ENCODE results near the gene SFXN3. TPM values are rescaled to one million over a fixed set of nuclear protein-coding genes. Genes with fewer than 3 reads are reported as not detected.

SFXN3 gene
- total and polyA plus RNA-seq, 2 of the 13 experiments (the other 11 are each of a cell fraction or from before 2014, with no cell fraction given) = 16.8 to 71.5 TPM

DNA sequence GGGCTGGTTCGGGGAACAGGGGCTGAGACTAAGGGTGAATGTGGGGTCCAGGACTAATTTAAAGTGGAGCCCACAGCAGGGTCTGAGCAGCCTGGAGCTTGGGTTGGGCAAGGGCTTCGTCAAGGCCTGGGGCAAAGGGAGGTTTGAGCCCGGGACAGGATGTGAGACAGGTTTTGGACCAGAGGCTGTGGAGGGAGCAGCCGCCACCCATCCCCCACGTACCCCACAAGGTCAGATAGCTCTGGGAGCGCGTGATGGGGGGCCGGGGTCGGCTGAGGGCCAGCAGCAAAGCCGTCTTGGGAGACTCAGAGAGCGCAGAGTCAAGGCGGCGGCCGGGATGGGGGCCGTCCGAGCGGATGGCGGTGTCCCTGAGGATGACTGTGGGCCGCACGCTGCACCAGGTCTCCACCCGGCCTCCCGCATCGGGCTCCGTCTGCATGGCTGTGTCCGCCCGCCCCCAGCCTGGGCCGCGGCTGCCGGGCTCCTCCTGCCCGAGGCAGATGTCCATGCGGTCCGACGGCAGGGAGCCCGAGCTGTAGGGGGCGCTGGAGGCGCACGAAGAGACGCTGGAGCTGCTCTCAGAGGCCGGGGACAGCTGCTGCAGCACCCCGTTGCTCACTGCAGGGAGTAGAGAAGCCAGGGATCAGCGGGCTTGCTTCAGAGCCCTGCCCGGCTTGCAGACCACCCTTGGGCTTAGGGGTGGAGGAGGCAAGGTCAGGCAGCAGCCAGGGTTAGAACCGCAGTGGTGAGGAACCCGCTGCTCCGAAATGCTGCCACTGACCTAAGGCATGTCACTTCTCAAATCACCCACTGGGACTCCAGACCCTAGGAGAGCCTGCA, 12.2 kb upstream of the SFXN3 start (continued):
- TF ChIP-seq KLF9 (CRISPR knock-in tag; IDR thresholded peaks at IDR 0.05; ENCODE audit: low read depth) = no peak
- TF ChIP-seq DR1 (CRISPR knock-in tag; IDR thresholded peaks at IDR 0.05) = peak; percentile 16; the same call in 1 of the 2 replicates
- TF ChIP-seq ZNF232 (CRISPR knock-in tag; IDR thresholded peaks at IDR 0.05; ENCODE audit: borderline replicate concordance) = peak; percentile 31; the same call in 1 of the 2 replicates
- no peak for TF ChIP-seq ZNF460 (CRISPR knock-in tag; IDR thresholded peaks at IDR 0.05; ENCODE audit: borderline replicate concordance)
- 0 out of 2 replicates have a peak, but pooled peaks have one; percentile 35 for TF ChIP-seq SNAPC2 (CRISPR knock-in tag; IDR thresholded peaks at IDR 0.05)
- no peak for TF ChIP-seq ATM (IDR thresholded peaks at IDR 0.05; ENCODE audit: borderline replicate concordance)
- peak; percentile 24; the same call in 1 of the 2 replicates for TF ChIP-seq SRY (CRISPR knock-in tag; IDR thresholded peaks at IDR 0.05)
- peak; percentile 56 for TF ChIP-seq HDAC1 (CRISPR knock-in tag; IDR thresholded peaks at IDR 0.05)
- TF ChIP-seq KMT2B (CRISPR knock-in tag; IDR thresholded peaks at IDR 0.05) = no peak
- TF ChIP-seq RFX3 (CRISPR knock-in tag; IDR thresholded peaks at IDR 0.05) = no peak
- TF ChIP-seq ZNF747 (CRISPR knock-in tag; IDR thresholded peaks at IDR 0.05; ENCODE audit: borderline replicate concordance) = peak; percentile 32; the same call in 1 of the 2 replicates
- TF ChIP-seq ZKSCAN1 (IDR thresholded peaks at IDR 0.05; ENCODE audit: low read length) = no peak
- peak; percentile 76 for TF ChIP-seq BORCS8-MEF2B (CRISPR knock-in tag; IDR thresholded peaks at IDR 0.05)
- TF ChIP-seq NFE2 (CRISPR knock-in tag; IDR thresholded peaks at IDR 0.05) = no peak
- TF ChIP-seq, protein P1, sequence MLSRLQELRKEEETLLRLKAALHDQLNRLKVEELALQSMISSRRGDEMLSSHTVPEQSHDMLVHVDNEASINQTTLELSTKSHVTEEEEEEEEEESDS (CRISPR knock-in tag; IDR thresholded peaks at IDR 0.05; ENCODE audit: borderline replicate concordance) = no peak
- TF ChIP-seq, protein P2, sequence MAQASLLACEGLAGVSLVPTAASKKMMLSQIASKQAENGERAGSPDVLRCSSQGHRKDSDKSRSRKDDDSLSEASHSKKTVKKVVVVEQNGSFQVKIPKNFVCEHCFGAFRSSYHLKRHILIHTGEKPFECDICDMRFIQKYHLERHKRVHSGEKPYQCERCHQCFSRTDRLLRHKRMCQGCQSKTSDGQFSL (CRISPR knock-in tag; IDR thresholded peaks at IDR 0.05) = no peak
- TF ChIP-seq PLRG1 (conservative IDR thresholded peaks at IDR 0.05) = no peak
- TF ChIP-seq SIN3A (IDR thresholded peaks at IDR 0.05; ENCODE audit: borderline replicate concordance, low read depth, low read length) = no peak
- peak; percentile 36 for TF ChIP-seq IKZF4 (CRISPR knock-in tag; IDR thresholded peaks at IDR 0.05; ENCODE audit: borderline replicate concordance, low read depth, not compliant biosample characterization)
- no peak for TF ChIP-seq ZNF160 (CRISPR knock-in tag; IDR thresholded peaks at IDR 0.05)
- TF ChIP-seq U2AF1 (optimal IDR thresholded peaks at IDR 0.05; ENCODE audit: low read depth, low read length) = no peak
- TF ChIP-seq ZNF879 (CRISPR knock-in tag; IDR thresholded peaks at IDR 0.05) = 0 out of 2 replicates have a peak, but pooled peaks have one; percentile 64
- TF ChIP-seq ZNF432 (CRISPR knock-in tag; IDR thresholded peaks at IDR 0.05; ENCODE audit: borderline replicate concordance) = no peak
- no peak for TF ChIP-seq ZNF274 (CRISPR knock-in tag; IDR thresholded peaks at IDR 0.05)
- TF ChIP-seq WIZ (CRISPR knock-in tag; IDR thresholded peaks at IDR 0.05) = 0 out of 2 replicates have a peak, but pooled peaks have one; percentile 45
- 0 out of 2 replicates have a peak, but pooled peaks have one; percentile 42 for TF ChIP-seq RELA (CRISPR knock-in tag; IDR thresholded peaks at IDR 0.05)
- TF ChIP-seq, protein P3, sequence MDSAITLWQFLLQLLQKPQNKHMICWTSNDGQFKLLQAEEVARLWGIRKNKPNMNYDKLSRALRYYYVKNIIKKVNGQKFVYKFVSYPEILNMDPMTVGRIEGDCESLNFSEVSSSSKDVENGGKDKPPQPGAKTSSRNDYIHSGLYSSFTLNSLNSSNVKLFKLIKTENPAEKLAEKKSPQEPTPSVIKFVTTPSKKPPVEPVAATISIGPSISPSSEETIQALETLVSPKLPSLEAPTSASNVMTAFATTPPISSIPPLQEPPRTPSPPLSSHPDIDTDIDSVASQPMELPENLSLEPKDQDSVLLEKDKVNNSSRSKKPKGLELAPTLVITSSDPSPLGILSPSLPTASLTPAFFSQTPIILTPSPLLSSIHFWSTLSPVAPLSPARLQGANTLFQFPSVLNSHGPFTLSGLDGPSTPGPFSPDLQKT (CRISPR knock-in tag; IDR thresholded peaks at IDR 0.05; ENCODE audit: borderline replicate concordance) = no peak
